Peyer's patch (tissue), 4 donors: ENCODE results near the gene DHX8.

Experiments
- CTCF ChIP-seq, 6 experiments: fragments of 450-650 bp in 4 of 6; fragments of 200-600 bp in 2 of 6; sonication (generic) in 1 of 6; IDR thresholded peaks; one replicate each; pipeline ENCODE4 v1.5.1; 2017 to 2019; ENCODE audit warnings: antibody characterized with exemption in 6 of 6, mild to moderate bottlenecking in 3 of 6, moderate library complexity in 1 of 6
- POLR2A ChIP-seq, 2 donors: fragments of 450-650 bp; IDR thresholded peaks; one replicate each; pipeline ENCODE4 v1.5.1; 2017; ENCODE audit warnings: antibody characterized with exemption in 2 of 2, mild to moderate bottlenecking in 2 of 2, moderate library complexity in 2 of 2

DNA sequence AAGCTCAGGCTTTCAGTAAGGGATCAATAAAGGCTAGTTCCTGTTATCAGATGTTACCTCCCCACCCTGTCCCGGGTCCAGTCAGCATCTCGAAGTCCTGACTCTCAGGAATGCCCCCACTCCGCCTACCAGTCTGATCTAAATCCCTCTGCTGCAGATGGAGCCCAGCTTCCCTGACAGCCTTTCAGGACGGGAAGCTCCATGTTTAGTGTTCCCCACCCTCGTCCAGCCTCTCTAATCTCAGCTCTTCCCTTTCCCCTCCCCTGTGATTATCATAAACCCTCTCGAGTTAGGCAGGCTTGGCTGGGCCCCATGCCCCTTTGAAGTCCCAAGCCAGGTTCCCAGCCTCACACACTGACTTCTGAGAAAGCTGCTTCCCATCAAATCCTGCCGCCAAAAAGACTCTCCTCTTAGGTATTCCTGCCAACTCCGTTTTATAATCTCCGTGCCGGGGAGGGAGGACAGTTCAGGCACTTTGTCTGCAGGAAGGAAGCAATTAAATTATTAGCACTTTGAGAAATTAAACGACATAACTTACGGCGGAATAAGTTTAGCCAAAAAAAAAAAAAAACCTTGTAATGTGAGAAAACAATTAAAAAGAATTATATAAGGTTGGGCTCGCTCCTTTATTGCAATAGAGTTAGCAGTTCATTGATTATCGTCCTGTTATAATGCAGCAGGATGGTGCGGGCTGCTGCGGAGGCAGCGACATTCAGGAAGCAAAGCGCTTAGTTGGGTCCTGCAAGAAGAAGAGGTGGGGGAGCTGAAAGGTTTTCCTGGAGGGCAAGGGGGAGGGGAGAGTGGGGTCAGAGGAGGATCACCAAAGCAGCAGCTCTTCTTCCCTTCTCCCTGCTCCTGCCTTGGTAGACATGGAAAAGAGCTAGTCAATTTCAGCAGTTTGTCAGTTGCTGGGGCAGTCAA is 79.2 kb downstream of the DHX8 start:
- TF ChIP-seq CTCF (IDR thresholded peaks at IDR 0.05) = no peak
- no peak for TF ChIP-seq POLR2A (IDR thresholded peaks at IDR 0.05)
